Measurements from ENCODE around the gene ZNF595.
"Not testable (repeated sequence)": the region's sequence is repeated elsewhere in the genome, so short reads cannot be mapped to it uniquely, and the experiment has no call there.

The ZNF595 gene

DNA sequence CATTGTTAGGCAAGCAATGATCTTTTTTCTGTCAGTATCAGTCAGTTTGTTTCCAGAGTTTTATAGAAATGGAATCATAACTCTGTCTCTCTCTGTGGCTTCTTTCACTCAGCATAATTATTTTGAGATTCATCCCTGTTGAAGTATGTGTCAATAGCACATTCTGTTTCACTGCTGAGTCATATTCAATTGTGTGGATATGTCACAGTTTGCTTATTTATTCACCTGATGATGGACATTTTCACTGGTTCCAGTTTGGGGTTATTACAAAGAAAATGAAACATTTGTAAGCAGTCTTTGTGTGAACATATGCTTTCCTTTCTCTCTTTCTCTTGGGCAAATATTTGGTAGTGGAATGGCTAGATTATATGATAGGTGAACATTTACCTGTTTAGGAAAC lies 61.0 kb downstream of the ZNF595 start:
- Histone ChIP-seq H3K9ac (ENCODE audit: low read depth, low read length) (no peak overlapping the region), H3K4me1 (ENCODE audit: insufficient read depth, low read length) (no peaks in the 10 kb centered on the region), H3K36me3 (ENCODE audit: insufficient read depth, low read length) (no peaks in the 10 kb centered on the region; the same call in 1 of the 2 replicates), H3K9me3 (ENCODE audit: control insufficient read depth, insufficient read depth, low read length) (no peaks in the 10 kb centered on the region)

DNA sequence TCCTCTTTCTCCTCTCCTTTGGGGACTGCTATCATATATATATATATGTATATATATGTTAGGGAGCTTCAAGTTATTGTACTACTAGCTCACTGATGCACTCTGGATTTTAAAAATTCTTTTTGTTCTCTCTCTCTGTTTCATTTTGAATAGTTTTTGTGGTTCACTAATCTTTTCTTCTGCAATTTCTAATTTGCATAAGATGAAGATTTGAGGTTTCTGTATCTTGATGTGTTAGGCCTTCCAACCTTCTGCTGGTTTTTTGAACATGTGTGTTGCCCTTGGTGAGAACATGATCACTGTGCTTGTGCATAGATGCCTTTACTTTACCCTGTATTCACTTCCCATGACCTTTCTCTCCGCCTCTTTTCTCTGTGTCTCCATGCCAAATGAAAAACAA lies 63.4 kb downstream of the ZNF595 start:
- Histone ChIP-seq H3K9me3 (ENCODE audit: control insufficient read depth, insufficient read depth, low read length) (no peaks in the 10 kb centered on the region), H3K4me1 (ENCODE audit: insufficient read depth, low read length) (no peaks in the 10 kb centered on the region), H3K36me3 (ENCODE audit: insufficient read depth, low read length) (no peaks in the 10 kb centered on the region; the same call in 1 of the 2 replicates), H3K9ac (ENCODE audit: low read depth, low read length) (no peak overlapping the region)

DNA sequence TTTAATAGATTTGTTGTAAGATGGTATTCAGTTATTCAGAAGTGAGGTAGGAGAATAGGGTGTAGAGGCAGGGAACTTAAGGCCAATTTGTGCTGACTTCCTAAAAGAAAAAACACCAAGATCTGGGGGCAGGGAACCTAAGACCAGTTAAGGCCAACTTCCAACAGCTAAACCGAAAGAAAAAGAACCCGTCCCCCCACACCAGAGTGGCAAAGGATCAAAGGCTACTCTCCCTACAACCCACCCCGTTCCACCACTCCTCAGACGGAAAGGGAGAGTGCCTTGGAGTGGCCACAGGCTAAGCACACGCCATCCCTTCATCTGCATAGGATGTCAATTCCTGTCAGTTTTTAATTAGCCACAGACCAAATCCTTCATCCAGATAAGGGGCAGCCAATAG lies 67.5 kb downstream of the ZNF595 start:
- H3K9me3 ChIP-seq (ENCODE audit: control insufficient read depth, insufficient read depth, low read length) = no peaks in the 10 kb centered on the region
- no peaks in the 10 kb centered on the region; the same call in 1 of the 2 replicates for H3K36me3 ChIP-seq (ENCODE audit: insufficient read depth, low read length)
- no peaks in the 10 kb centered on the region for H3K4me1 ChIP-seq (ENCODE audit: insufficient read depth, low read length)
- H3K9ac ChIP-seq (ENCODE audit: low read depth, low read length) = no peak overlapping the region

DNA sequence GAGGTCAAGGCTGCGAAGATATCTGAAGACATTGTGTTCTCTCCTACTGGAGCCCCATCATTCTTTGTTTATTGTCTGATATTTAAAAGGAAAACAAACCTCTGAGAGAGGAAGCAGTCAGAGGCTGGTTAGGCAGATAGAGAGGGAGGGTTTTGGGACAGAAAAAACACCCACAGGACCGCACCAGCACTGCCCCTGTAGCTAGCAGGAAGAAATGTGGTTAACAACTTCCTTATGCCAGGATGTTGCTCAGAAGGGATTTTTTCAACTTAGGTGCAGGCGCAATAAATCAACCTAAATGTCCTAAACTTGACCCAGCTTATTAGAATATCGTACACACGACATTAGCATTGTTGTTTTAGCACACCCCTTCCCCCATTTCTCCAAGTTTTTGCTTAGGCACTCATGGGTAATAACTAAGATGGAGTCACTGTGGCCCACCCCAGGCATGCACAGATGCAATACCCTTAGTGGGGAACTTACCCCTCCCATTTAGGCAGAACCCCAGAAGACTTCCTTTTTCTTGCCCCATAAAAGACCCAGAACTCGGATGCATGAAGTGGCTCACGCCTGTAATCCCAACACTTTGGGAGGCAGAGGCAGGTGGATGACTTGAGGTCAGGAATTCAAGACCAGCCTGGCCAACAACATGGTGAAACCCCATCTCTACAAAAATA lies 68.4 kb downstream of the ZNF595 start:
- H3K4me1 ChIP-seq (ENCODE audit: insufficient read depth, low read length) = no peaks in the 10 kb centered on the region
- no peaks in the 10 kb centered on the region for H3K9me3 ChIP-seq (ENCODE audit: control insufficient read depth, insufficient read depth, low read length)
- H3K9ac ChIP-seq (ENCODE audit: low read depth, low read length) = no peak overlapping the region
- no peaks in the 10 kb centered on the region; the same call in 1 of the 2 replicates for H3K36me3 ChIP-seq (ENCODE audit: insufficient read depth, low read length)

DNA sequence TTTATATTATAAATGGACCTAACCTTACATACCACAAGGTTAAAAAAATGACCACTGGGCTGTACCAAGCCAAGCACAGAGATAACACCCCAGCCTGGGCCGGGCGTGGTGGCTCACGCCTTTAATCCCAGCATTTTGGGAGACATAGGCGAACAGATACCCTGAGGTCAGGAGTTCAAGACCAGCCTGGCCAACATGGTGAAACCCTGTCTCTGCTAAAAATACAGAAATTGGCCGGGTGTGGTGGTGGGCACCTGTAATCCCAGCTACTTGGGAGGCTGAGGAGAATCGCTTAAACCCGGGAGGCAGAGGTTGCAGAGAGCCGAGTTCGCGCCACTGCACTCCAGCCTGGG lies 70.8 kb downstream of the ZNF595 start:
- not testable (repeated sequence) for H3K9me3 ChIP-seq (ENCODE audit: control insufficient read depth, insufficient read depth, low read length); H3K4me1 ChIP-seq (ENCODE audit: insufficient read depth, low read length)
- H3K36me3 ChIP-seq (ENCODE audit: insufficient read depth, low read length) = peaks cover 18% of the 10 kb centered on the region
- peak overlapping the region; percentile 95; the same call in 1 of the 2 replicates for H3K9ac ChIP-seq (ENCODE audit: low read depth, low read length)

DNA sequence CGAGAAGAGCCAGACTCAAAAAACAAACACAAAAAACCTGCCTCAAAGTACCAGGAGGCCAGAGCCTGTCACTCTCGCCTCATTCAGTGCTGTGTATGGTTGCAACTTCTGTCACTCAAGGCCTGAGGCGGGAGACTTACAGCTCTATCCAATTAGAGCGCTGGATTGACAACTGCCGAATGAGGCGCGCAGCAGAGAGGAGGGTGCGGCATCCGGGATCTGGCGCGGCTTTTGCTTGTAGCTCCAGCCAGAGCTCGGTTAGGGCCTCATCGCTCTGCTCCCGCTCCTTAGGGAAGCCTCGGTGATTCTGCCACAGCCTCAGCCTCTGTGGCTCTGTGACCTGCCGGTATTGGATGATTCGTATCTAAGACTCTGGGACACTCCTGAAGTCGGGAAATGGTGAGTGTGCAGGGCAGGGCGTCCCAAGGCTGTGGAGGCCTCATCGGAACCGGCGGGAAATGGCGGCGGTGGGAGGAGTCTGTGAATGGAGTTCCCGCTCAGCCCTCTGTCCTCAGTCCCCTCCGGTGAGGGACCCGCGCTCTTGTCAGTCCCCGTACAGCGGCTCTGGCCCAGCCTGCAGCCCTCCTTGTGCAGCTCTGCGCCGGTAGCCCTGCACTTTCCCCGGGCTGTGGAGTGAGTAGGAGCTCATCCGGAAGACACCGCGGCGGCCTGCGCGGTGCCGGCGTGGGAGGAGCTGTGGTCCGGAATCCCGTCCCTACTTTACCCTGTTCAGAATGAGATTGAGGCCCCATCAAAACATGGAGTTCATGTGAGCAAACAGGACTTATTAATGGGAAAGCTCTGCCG lies 71.4 kb downstream of the ZNF595 start, which contains the start of gene ZNF718:
Gene ZNF718 (plus strand): TSS at position 227 of the 807 bp plus-strand sequence. CDS start 170 bp downstream, at position 397.
- peaks cover 10% of the 10 kb centered on the region for H3K9me3 ChIP-seq (ENCODE audit: control insufficient read depth, insufficient read depth, low read length)
- peak within 1 kb of the TSS; percentile 95 for H3K9ac ChIP-seq (ENCODE audit: low read depth, low read length)
- H3K4me1 ChIP-seq (ENCODE audit: insufficient read depth, low read length) = no peaks in the 10 kb centered on the region
- H3K36me3 ChIP-seq (ENCODE audit: insufficient read depth, low read length) = peaks cover 22% of the 10 kb centered on the region

DNA sequence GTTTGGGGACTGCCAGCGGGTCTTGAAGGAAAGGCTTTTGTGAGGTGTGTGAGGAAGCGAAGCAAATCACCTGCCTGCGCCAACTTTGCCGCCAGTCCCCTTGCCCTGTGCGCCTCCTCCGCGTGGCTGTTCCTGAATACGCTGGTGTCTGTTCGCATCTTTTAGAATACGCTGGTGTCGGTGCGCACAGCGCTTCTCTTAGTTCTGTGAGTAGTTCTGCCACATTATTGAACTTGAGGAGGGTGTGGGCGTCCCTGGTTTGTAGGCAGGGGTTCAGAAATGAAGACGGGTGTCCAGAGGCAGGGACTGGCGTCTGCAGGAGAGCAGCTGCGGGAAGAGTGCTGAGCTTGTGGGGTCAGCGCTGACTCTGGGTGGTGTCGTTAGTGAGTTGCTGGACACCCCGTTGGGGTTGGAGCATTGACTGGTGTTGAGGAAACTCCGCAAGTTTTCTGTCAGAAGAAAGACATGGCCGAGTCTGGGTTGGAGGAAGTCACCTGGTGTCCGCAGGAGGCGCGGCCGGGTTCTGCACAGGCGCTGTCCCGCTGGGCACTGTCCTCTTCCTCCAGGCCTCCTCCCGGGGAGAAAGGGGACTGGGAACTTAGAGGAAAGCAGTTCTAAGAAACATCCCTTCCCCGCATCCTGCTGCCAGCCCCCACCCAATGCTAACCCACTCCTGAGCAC lies 72.1 kb downstream of the ZNF595 start:
- Histone ChIP-seq H3K9ac (ENCODE audit: low read depth, low read length) (peak overlapping the region; percentile 95), H3K36me3 (ENCODE audit: insufficient read depth, low read length) (peaks cover 29% of the 10 kb centered on the region), H3K4me1 (ENCODE audit: insufficient read depth, low read length) (no peaks in the 10 kb centered on the region), H3K9me3 (ENCODE audit: control insufficient read depth, insufficient read depth, low read length) (peaks cover 10% of the 10 kb centered on the region)

DNA sequence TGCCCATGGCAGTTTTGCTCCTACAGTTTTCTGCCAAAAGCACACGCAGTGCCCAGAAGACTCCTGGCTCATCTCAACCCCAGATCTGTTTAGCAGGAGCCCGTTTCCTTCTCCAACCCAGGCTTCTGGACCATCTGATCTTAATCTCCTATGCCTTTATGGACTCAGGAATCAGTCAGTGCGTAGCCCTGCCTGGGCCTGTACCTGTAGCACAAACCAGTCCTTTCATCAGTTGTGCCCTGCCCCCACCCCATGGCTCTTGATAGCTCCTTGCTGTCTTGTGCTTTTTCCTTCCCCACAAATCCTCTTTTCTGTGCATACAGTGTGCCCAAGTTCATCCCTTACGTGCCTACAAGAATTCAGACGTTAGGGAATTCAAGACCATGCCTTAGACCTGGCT lies 72.7 kb downstream of the ZNF595 start:
- Histone ChIP-seq H3K9me3 (ENCODE audit: control insufficient read depth, insufficient read depth, low read length) (peaks cover 10% of the 10 kb centered on the region), H3K4me1 (ENCODE audit: insufficient read depth, low read length) (no peaks in the 10 kb centered on the region), H3K9ac (ENCODE audit: low read depth, low read length) (peak overlapping the region; percentile 95), H3K36me3 (ENCODE audit: insufficient read depth, low read length) (peaks cover 30% of the 10 kb centered on the region)

DNA sequence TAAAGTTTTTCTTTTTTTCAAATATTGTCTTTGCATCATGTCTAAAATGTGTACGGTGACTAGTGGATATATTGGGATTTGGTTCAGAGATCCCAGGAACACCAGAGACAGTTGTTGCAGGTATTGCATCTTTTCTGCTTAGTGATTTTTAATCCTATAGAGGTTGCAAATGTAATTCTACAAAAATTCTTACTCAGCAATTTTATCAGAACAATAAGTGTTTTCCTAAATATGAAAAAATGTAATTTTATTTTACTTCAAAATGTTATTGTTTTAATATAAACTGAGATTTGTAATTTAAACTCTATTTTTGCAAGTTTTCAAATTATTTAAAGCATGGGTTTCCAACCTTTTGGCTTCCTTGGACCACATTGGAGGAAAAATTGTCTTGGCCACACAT lies 79.4 kb downstream of the ZNF595 start:
- Histone ChIP-seq H3K36me3 (ENCODE audit: insufficient read depth, low read length) (peaks cover 39% of the 10 kb centered on the region), H3K9ac (ENCODE audit: low read depth, low read length) (no peak overlapping the region), H3K9me3 (ENCODE audit: control insufficient read depth, insufficient read depth, low read length) (peaks cover 3% of the 10 kb centered on the region; the same call in 1 of the 2 replicates)

More for the DNA sequence above, 79.4 kb downstream of the ZNF595 start:
- H3K4me1 ChIP-seq (ENCODE audit: insufficient read depth, low read length) = no peaks in the 10 kb centered on the region

Measured in ES-I3 (cell line).